Naive B cell (primary cell): ENCODE measurements around the gene TRIM62. TPM values are rescaled to one million over a fixed set of nuclear protein-coding genes. Genes with fewer than 3 reads are reported as not detected.

Experiments used
- ATAC-seq, 2 donors: fragments of 150-1000 bp; cut with Tn5 transposase; 2 replicates each; pipeline ENCODE4 v1.10.0; 2021; ENCODE audit warnings: low read depth in 2 of 2, mild to moderate bottlenecking in 2 of 2, moderate library complexity in 2 of 2
- DNase-seq: peaks from one replicate; pipeline ENCODE4 v3.0.0; 2022
- H3K27ac Mint-ChIP-seq, 6 donors: one replicate each; pipeline ENCODE4 v1.8.0; 2020 to 2022; ENCODE audit warnings: mild to moderate bottlenecking in 6 of 6, mixed read lengths in 6 of 6, moderate library complexity in 5 of 6, inconsistent platforms in 2 of 6
- H3K27me3 Mint-ChIP-seq, 3 donors: one replicate each; pipeline ENCODE4 v1.8.0; 2021 to 2022; ENCODE audit warnings: mixed read lengths in 3 of 3, mild to moderate bottlenecking in 1 of 3
- H3K36me3 Mint-ChIP-seq, 2 donors: one replicate each; pipeline ENCODE4 v1.8.0; 2020 to 2022; ENCODE audit warnings: mixed read lengths in 2 of 2, inconsistent platforms in 1 of 2, mild to moderate bottlenecking in 1 of 2
- H3K4me1 Mint-ChIP-seq, 3 donors: one replicate each; pipeline ENCODE4 v1.8.0; 2020 to 2022; ENCODE audit warnings: mixed read lengths in 3 of 3, inconsistent platforms in 1 of 3, mild to moderate bottlenecking in 1 of 3, moderate library complexity in 1 of 3
- H3K4me3 Mint-ChIP-seq, 8 donors: one replicate each; pipeline ENCODE4 v1.8.0; 2020 to 2022; ENCODE audit warnings: mild to moderate bottlenecking in 8 of 8, mixed read lengths in 8 of 8, moderate library complexity in 8 of 8, inconsistent platforms in 2 of 8
- H3K9me3 Mint-ChIP-seq, 7 donors: one replicate each; pipeline ENCODE4 v1.8.0; 2020 to 2022; ENCODE audit warnings: mixed read lengths in 7 of 7, mild to moderate bottlenecking in 5 of 7, inconsistent platforms in 2 of 7, moderate library complexity in 1 of 7
- polyA plus RNA-seq, 6 donors: library from polyadenylated mRNA; unstranded; fragments of 300-500 nt; fragmentation: Illumina TruSeq; gene quantifications; one replicate each; pipeline ENCODE4 v1.2.3, GENCODE V29; 2021; ENCODE audit warnings: low read depth in 6 of 6

Gene TRIM62
- 1 to 10 TPM; 1.5 to 6.1 (median 4.7) TPM for polyA plus RNA-seq

DNA sequence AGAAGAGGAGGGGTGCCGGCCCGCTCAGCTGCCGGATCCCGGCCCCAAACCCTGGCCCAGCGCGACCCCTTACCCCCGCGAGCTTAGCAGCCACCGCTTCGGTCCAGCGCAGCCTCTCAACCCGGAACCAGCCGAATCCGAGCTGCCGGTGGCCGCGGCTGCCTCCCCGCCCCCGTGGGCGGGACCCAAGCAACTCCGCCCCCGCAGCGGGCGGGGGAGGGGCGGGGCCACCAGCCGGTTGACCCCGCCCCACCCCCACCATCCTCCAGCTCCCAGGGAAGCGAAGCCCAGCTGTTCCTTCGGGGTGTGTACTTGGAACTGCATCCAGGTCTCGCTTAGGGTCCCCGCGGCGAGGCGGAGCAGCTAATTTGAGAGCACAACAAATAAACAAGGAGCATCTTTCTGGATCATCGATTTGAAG is at the start of gene TRIM62:
TSS of gene TRIM62 (minus strand) at position 123 of the 421 bp plus-strand sequence. CDS start 611 bp downstream, outside the sequence.
- Mint-ChIP-seq H3K9me3 (no peaks in the 10 kb centered on the region), H3K36me3 (no peaks in the 10 kb centered on the region), H3K4me3 (peak within 1 kb of the TSS; percentile 85 to 95 (median 88)), H3K27me3 (peaks cover 11 to 27% (median 25%) of the 10 kb centered on the region in 3 donors), H3K27ac (peak within 1 kb of the TSS; percentile 61 to 94 (median 87)), H3K4me1 (peaks cover 21 to 26% (median 21%) of the 10 kb centered on the region in 3 donors)
- ATAC-seq, result peak; percentile 65 to 71
- DNase-seq, result peak; percentile 73

DNA sequence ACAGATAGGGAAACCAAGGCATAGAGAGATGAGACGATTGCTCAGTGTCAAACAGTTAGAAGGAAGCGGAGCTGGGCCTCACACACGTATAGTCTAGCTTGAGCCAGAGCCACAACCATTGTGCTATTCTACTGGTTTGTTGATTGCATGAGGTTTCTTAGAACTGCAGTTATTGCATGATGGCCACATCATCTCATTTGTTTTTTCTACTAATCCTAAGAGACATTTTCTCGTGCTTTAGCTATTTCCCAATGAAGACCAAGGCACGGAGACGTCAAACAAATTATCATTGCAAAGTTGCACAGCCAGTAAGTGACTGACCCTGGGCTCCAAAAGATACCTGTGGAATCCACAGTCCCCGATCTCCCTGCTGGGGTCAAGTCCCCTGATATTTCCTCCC is 49.3 kb upstream of the TRIM62 start:
- Mint-ChIP-seq H3K9me3 (peaks cover 0 to 3% (median 0%) of the 10 kb centered on the region in 7 donors), H3K27ac (no peak overlapping the region), H3K36me3 (no peaks in the 10 kb centered on the region), H3K4me1 (no peaks in the 10 kb centered on the region), H3K4me3 (no peak overlapping the region), H3K27me3 (peaks cover 25 to 40% (median 38%) of the 10 kb centered on the region in 3 donors)
- ATAC-seq (no peak), DNase-seq (no peak)

DNA sequence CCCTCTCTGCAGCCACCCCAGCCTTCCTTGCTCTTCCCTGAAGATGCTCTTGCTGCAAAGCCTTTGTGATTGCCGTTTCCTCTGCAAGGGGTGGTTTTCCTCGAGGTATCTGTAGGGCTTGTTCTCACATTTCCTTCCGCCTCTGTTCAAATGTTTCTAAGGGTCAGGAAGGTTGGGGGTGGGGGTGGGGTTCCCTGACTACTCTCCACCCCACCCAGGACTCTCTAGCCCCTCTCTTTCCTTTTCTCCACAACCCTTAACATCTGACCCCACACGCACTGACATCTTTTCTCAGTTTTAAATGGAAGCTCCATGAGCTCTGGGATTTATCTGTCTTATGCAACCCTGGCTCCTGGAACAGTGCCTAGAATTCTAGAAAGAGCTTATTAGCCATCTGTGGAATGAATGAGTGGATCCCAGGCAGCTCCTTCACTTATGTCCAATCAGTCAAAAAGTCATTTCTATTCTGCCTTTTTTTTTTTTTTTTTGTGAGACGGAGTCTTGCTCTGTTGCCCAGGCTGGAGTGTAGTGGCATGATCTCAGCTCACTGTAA is 47.2 kb upstream of the TRIM62 start:
- ATAC-seq, result no peak
- Mint-ChIP-seq H3K36me3 (no peaks in the 10 kb centered on the region), H3K27ac (no peak overlapping the region), H3K27me3 (peaks cover 24 to 38% (median 28%) of the 10 kb centered on the region in 3 donors), H3K4me1 (no peaks in the 10 kb centered on the region), H3K9me3 (peaks cover 6 to 18% (median 14%) of the 10 kb centered on the region in 7 donors), H3K4me3 (no peak overlapping the region)
- DNase-seq, result no peak

DNA sequence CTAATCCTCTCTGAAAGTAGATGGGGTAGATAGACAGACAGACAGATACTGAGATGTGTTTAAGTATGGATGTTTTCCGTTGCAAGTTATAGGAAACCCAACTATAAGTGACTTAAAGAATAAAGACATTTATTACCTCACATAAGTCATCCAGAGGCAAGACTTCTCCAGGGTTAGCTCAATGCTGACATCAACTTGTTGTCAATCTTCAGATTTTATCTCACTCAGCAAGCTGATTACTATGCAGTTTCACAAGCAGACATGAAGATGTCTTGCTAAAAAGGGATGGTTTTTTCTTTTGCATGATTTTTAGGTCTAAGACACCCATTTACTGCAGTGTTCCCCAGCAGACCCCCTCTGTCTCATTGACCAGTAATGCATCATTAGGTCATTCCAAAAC is 43.7 kb upstream of the TRIM62 start:
- ATAC-seq, result no peak
- Mint-ChIP-seq H3K36me3 (peaks cover 0 to 8% of the 10 kb centered on the region in 2 donors), H3K27ac (no peak overlapping the region), H3K27me3 (peaks cover 31 to 53% (median 39%) of the 10 kb centered on the region in 3 donors), H3K4me1 (no peaks in the 10 kb centered on the region), H3K9me3 (peaks cover 9 to 33% (median 25%) of the 10 kb centered on the region in 7 donors), H3K4me3 (no peak overlapping the region)
- DNase-seq, result no peak

DNA sequence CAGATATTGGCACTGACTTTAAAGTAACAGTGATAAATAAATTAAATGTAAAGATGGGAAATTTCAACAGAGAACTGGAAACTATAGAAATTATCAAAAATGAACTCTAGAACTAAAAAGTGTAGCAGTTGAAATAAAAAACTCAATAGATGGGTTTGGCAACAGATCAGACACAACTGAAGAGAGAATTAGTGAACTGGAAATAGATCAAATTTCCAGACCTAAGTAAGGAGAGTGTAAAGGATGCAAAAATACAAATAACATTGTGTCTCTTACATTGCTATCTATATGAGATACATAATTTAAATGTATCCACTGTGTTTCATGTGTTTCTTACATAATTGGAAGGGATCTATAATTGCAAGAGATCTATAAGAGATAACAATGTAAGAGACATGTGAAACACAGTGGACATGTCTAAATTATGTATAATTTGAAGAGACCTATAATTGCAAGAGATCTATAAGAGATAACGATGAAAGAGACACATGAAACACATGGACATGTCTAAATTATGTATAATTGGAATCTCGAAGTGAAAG is 42.4 kb upstream of the TRIM62 start:
- Mint-ChIP-seq H3K27me3 (peaks cover 26 to 46% (median 46%) of the 10 kb centered on the region in 3 donors), H3K4me3 (no peak overlapping the region), H3K27ac (no peak overlapping the region), H3K9me3 (peaks cover 9 to 33% (median 25%) of the 10 kb centered on the region in 7 donors), H3K4me1 (peaks cover 0 to 3% (median 0%) of the 10 kb centered on the region in 3 donors), H3K36me3 (peaks cover 0 to 8% of the 10 kb centered on the region in 2 donors)
- ATAC-seq (no peak), DNase-seq (no peak)

DNA sequence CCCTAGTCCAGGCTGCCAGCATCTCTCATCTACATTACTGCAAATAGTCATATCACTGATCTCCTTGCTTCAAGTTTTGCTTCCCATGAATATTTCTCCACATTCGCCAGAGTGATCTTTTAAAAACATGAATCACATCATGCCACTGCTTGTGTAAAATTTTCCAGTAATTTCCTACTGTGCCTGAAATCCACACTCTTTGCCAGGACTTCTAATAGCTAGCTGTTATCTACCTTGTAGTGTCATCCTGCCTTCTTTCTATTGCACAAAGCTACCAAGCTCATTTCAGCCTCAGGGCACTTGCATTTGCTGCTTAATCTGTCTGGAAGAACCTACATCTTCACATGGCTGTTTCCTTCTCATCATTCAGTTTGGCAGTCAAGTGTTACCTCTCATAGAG is 40.5 kb upstream of the TRIM62 start:
- peaks cover 9 to 33% (median 23%) of the 10 kb centered on the region in 7 donors for H3K9me3 Mint-ChIP-seq
- H3K4me3 Mint-ChIP-seq, result no peak overlapping the region
- DNase-seq (no peak), ATAC-seq (no peak)
- peaks cover 13 to 32% (median 30%) of the 10 kb centered on the region in 3 donors for H3K27me3 Mint-ChIP-seq
- no peak overlapping the region for H3K27ac Mint-ChIP-seq
- peaks cover 0 to 8% of the 10 kb centered on the region in 2 donors for H3K36me3 Mint-ChIP-seq
- peaks cover 4 to 6% (median 6%) of the 10 kb centered on the region in 3 donors for H3K4me1 Mint-ChIP-seq

DNA sequence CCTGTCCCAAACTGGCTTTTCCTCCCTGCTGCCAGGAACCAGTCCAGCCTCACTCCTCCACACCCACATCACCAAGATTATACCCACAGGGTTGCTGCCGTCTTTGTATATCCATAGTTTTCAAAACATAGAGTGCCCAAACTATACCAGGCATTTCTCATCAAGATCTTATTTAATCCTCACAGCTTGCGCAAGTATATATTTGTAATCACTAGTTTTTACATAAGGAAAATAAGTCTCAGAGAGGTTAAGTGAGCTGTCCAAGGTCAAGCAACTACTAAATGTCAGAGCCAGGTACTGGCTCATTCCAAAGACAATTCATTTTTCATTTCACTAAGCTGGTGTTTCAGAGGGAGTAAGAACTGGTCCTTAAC is 39.5 kb upstream of the TRIM62 start:
- peaks cover 4 to 6% (median 6%) of the 10 kb centered on the region in 3 donors for H3K4me1 Mint-ChIP-seq
- no peak overlapping the region for H3K4me3 Mint-ChIP-seq
- peaks cover 9 to 33% (median 23%) of the 10 kb centered on the region in 7 donors for H3K9me3 Mint-ChIP-seq
- H3K27me3 Mint-ChIP-seq, result peaks cover 13 to 30% (median 29%) of the 10 kb centered on the region in 3 donors
- ATAC-seq (no peak), DNase-seq (no peak)
- H3K36me3 Mint-ChIP-seq, result peaks cover 0 to 8% of the 10 kb centered on the region in 2 donors
- H3K27ac Mint-ChIP-seq, result no peak overlapping the region

DNA sequence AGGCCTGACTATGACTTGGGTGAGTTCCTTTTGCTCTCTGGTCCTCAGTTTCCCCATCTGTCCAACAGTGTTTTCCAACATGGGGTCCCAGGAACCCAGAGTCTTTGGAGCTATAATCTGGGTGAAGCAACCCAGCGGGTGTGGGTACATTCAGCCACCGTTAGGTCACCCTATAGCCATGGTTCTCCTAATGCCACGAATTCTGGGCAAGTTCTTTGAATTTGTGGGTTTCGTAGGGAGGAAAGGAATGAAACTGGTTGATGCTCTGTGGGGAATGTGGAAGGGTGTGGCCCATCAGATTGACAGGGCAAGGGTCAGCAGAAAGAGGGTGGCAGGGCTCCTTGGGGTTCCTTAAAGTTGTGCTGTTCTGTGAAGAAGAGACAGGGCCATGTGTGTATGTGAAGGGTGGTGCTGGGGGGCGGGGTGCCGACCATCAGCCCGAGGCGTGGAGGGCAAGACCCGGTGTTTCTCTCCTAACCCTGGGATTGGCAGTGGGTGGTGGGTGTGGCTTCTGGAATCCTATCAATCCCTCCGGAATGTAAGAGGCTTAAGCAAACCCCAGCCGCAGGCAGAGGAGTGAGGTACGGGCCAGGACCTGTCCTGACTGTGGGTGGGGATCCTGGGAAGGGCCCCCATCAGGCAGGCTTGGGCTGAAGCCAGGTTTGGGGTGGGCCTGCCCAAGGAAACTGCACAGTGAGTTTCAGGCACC is 39.0 kb upstream of the TRIM62 start:
- H3K27ac Mint-ChIP-seq, result no peak overlapping the region
- no peak for ATAC-seq
- H3K4me3 Mint-ChIP-seq, result no peak overlapping the region
- no peak for DNase-seq
- peaks cover 13 to 30% (median 29%) of the 10 kb centered on the region in 3 donors for H3K27me3 Mint-ChIP-seq
- peaks cover 4 to 6% (median 6%) of the 10 kb centered on the region in 3 donors for H3K4me1 Mint-ChIP-seq
- H3K9me3 Mint-ChIP-seq, result peaks cover 9 to 33% (median 23%) of the 10 kb centered on the region in 7 donors
- peaks cover 0 to 8% of the 10 kb centered on the region in 2 donors for H3K36me3 Mint-ChIP-seq

DNA sequence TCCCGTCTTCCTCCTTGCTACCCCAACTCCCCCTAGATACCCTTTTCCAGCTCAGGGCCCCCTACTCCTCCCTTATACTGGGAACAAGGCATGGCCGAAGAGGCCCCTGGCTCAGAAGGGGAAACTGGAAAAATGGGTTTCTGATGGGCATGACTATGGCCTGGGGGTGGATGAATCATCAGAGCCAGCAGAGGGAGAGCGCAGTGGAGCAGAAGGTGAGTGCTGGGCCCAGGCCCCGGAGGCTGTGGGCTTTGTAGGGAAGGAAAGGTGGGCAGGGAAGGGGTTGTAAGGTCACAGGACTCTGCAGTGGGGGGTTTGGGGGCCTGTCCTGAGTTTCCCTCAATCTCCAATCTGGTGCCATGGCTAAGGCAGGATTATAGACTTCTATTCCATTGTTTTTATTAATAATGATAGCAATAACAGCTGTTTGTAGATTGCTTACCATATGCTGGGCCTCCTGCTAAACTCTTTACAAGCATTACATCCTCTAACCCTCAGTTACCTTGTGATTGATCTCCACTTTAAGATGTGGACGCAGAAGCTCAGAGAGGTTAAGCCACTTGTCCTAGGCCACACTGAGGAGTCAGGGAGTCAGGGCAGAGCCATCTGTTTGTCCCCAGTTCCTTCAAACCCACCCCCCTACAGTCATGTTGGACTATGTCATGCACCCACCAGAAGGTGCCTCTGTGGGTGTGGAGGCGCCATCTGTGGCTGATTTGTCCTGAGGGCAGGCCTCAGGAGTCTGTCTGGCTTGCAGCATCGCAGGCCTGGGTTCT is 38.2 kb upstream of the TRIM62 start:
- Mint-ChIP-seq H3K27me3 (peaks cover 14 to 30% (median 29%) of the 10 kb centered on the region in 3 donors), H3K27ac (peak overlapping the region in 1 of 6 donors; percentile 40), H3K4me1 (peaks cover 4 to 6% (median 6%) of the 10 kb centered on the region in 3 donors), H3K4me3 (peak overlapping the region in 1 of 8 donors; percentile 35), H3K9me3 (peaks cover 9 to 26% (median 21%) of the 10 kb centered on the region in 7 donors), H3K36me3 (peaks cover 0 to 8% of the 10 kb centered on the region in 2 donors)
- ATAC-seq (no peak), DNase-seq (no peak)

DNA sequence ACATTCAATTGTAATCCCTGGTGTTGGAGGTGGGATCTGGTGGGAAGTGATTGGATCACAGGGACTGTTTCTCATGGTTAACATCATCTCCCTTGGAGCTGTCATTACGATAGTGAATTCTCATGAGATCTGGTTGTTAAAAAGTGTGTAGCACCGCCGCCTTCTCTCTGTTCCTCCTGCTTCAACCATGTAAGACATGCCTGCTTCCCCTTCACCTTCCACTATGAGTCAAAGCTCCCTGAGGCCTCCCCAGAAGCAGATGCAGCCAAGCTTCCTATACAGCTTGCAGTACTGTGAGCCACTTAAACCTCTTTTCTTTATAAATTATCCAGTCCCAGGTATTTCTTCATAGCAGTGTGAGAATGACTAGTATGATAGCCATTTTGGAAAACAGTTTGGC is 30.1 kb upstream of the TRIM62 start:
- Mint-ChIP-seq H3K27me3 (peaks cover 18 to 63% (median 30%) of the 10 kb centered on the region in 3 donors), H3K4me3 (no peak overlapping the region), H3K36me3 (no peaks in the 10 kb centered on the region), H3K27ac (no peak overlapping the region), H3K9me3 (peaks cover 0 to 4% (median 0%) of the 10 kb centered on the region in 7 donors), H3K4me1 (no peaks in the 10 kb centered on the region)
- ATAC-seq (no peak), DNase-seq (no peak)

DNA sequence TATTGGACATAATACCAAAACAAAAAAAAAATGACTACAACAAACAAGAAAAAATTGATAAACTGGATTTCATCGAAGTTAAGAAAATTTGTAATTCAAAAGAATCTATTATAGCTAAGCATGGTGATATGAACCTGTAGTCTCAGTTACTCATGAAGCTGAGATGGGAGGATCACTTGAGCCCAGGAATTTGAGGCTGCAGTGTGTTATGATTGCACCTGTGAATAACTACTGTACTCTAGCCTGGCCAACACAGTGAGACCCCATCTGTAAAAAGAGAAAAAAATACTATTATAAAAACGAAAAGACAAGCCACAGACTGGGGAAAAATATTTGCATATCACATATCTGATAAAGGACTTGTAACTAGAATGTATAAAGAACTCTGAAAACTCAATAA is 24.5 kb upstream of the TRIM62 start:
- ATAC-seq (no peak), DNase-seq (no peak)
- H3K9me3 Mint-ChIP-seq, result peaks cover 0 to 3% (median 0%) of the 10 kb centered on the region in 7 donors
- H3K4me1 Mint-ChIP-seq, result no peaks in the 10 kb centered on the region
- peaks cover 20 to 50% (median 32%) of the 10 kb centered on the region in 3 donors for H3K27me3 Mint-ChIP-seq
- H3K36me3 Mint-ChIP-seq, result no peaks in the 10 kb centered on the region
- H3K27ac Mint-ChIP-seq, result no peak overlapping the region
- H3K4me3 Mint-ChIP-seq, result no peak overlapping the region

DNA sequence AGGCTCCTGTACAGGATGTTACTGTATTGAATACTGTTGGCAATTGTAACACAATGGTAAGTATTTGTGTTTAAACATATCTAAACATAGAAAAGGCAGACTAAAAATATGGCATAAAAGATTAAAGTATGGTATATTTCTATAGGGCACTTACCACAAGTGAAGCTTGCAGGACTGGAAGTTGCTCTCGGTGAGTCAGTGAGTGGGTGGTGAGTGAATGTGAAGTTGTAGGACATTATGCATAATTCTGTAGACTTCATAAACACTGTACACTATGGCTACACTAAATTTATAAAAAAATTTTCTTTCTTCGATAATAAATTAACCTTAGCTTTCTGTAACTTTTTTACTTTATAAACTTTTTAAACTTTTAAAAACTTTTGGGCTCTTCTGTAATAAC is 13.7 kb upstream of the TRIM62 start:
- no peak overlapping the region for H3K27ac Mint-ChIP-seq
- DNase-seq (no peak), ATAC-seq (no peak)
- H3K27me3 Mint-ChIP-seq, result peaks cover 31 to 72% (median 60%) of the 10 kb centered on the region in 3 donors
- H3K36me3 Mint-ChIP-seq, result no peaks in the 10 kb centered on the region
- peaks cover 0 to 5% (median 3%) of the 10 kb centered on the region in 3 donors for H3K4me1 Mint-ChIP-seq
- no peak overlapping the region for H3K4me3 Mint-ChIP-seq
- peaks cover 0 to 2% (median 0%) of the 10 kb centered on the region in 7 donors for H3K9me3 Mint-ChIP-seq

DNA sequence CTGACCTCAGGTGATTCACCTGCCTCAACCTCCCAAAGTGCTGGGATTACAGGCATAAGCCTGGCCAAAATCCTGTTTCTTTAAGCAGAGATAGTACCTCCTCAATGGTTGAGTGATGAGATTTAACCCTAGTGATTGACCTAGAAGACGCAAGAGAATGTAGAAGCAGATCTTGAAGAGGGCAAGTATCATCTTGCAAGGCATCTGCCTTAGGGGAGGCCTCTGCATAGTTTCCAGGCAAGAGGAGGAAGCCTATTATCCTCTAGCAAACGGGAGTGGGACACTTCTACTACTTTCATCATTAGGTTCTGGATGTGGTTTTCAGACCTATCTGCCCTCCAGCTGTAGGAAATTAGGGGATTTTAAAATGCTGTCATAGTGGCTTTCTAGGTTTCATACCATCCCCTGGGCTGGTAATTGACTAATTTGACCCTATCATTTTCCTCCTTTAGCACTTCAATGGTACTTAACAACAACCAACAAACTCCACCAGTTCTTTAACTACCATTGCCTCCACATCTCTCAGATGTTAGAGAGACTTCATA is 10.0 kb upstream of the TRIM62 start:
- Mint-ChIP-seq H3K4me3 (no peak overlapping the region), H3K27me3 (peaks cover 25 to 56% (median 50%) of the 10 kb centered on the region in 3 donors), H3K36me3 (no peaks in the 10 kb centered on the region), H3K27ac (no peak overlapping the region), H3K4me1 (peaks cover 0 to 6% (median 4%) of the 10 kb centered on the region in 3 donors), H3K9me3 (peaks cover 0 to 2% (median 0%) of the 10 kb centered on the region in 7 donors)
- ATAC-seq, result no peak
- DNase-seq, result no peak
